H9 (cell line): ENCODE measurements around the gene IL21R. TPM values are rescaled to one million over a fixed set of nuclear protein-coding genes. Genes with fewer than 3 reads are reported as not detected.

Experiments used
- DNase-seq: peaks from one replicate; pipeline ENCODE4 v3.0.0-alpha.2; 2017
- H2AFZ ChIP-seq: one replicate; pipeline ENCODE4 v1.6.1; 2013; ENCODE audit warnings: mild to moderate bottlenecking, low read length, control low read depth, moderate library complexity
- H2AK5ac ChIP-seq: 2 replicates; pipeline ENCODE4 v1.6.1; 2013; ENCODE audit warnings: low read length, control low read depth, mixed read lengths; ENCODE audit not compliant: insufficient read length
- H2BK120ac ChIP-seq: one replicate; pipeline ENCODE4 v1.6.1; 2013; ENCODE audit warnings: low read depth, mild to moderate bottlenecking, low read length, control low read depth, inconsistent platforms; ENCODE audit not compliant: poor library complexity, severe bottlenecking
- H2BK12ac ChIP-seq: 2 replicates; pipeline ENCODE4 v1.6.1; 2013; ENCODE audit warnings: low read length, control low read depth, mixed read lengths, low read depth; ENCODE audit not compliant: insufficient read length
- H2BK15ac ChIP-seq: 2 replicates; pipeline ENCODE4 v1.6.1; 2013; ENCODE audit warnings: low read depth, low read length, control low read depth
- H2BK20ac ChIP-seq: one replicate; pipeline ENCODE4 v1.6.1; 2013; ENCODE audit warnings: low read depth, mild to moderate bottlenecking, low read length, control low read depth, inconsistent platforms; ENCODE audit not compliant: poor library complexity, severe bottlenecking
- H2BK5ac ChIP-seq: 2 replicates; pipeline ENCODE4 v1.6.1; 2013; ENCODE audit warnings: low read length, control low read depth, mixed read lengths; ENCODE audit not compliant: insufficient read length
- H3K14ac ChIP-seq: 2 replicates; pipeline ENCODE4 v1.6.1; 2013; ENCODE audit warnings: low read length, control low read depth; ENCODE audit not compliant: insufficient read depth
- H3K18ac ChIP-seq: 2 replicates; pipeline ENCODE4 v1.6.1; 2013; ENCODE audit warnings: low read depth, mild to moderate bottlenecking, mixed read lengths, low read length, control low read depth; ENCODE audit not compliant: insufficient read length
- H3K23ac ChIP-seq: 2 replicates; pipeline ENCODE4 v1.6.1; 2013; ENCODE audit warnings: low read length, control low read depth, mixed read lengths, low read depth; ENCODE audit not compliant: insufficient read length
- H3K23me2 ChIP-seq: 2 replicates; pipeline ENCODE4 v1.6.1; 2013; ENCODE audit warnings: low read depth, mild to moderate bottlenecking, mixed read lengths, low read length, control low read depth; ENCODE audit not compliant: insufficient read length, poor library complexity, severe bottlenecking
- H3K27ac ChIP-seq: 2 replicates; pipeline ENCODE4 v1.5.1; 2013; ENCODE audit warnings: low read length, control low read depth, mixed read lengths, low read depth; ENCODE audit not compliant: insufficient read length
- H3K27me3 ChIP-seq: 2 replicates; pipeline ENCODE4 v1.6.1; 2013; ENCODE audit warnings: low read length, control low read depth, inconsistent platforms; ENCODE audit not compliant: insufficient read depth
- H3K4ac ChIP-seq: 2 replicates; pipeline ENCODE4 v1.6.1; 2013; ENCODE audit warnings: low read depth, mild to moderate bottlenecking, control low read depth, inconsistent platforms, low read length, moderate library complexity
- H3K4me1 ChIP-seq: 2 replicates; pipeline ENCODE4 v1.6.1; 2013; ENCODE audit warnings: low read length, control low read depth, inconsistent platforms; ENCODE audit not compliant: insufficient read depth
- H3K4me2 ChIP-seq: 2 replicates; pipeline ENCODE4 v1.6.1; 2013; ENCODE audit warnings: low read length, control low read depth, mixed read lengths; ENCODE audit not compliant: insufficient read length, insufficient read depth
- H3K56ac ChIP-seq: 2 replicates; pipeline ENCODE4 v1.6.1; 2013; ENCODE audit warnings: low read depth, mild to moderate bottlenecking, mixed read lengths, low read length, control low read depth; ENCODE audit not compliant: insufficient read length
- H3K79me1 ChIP-seq: 2 replicates; pipeline ENCODE4 v1.6.1; 2013; ENCODE audit warnings: low read depth, mild to moderate bottlenecking, moderate library complexity, low read length, control low read depth, inconsistent platforms; ENCODE audit not compliant: insufficient read depth, poor library complexity, severe bottlenecking
- H3K79me2 ChIP-seq: 2 replicates; pipeline ENCODE4 v1.6.1; 2013; ENCODE audit warnings: low read length, control low read depth, inconsistent platforms; ENCODE audit not compliant: insufficient read depth
- H3K9ac ChIP-seq: 2 replicates; pipeline ENCODE4 v1.6.1; 2013; ENCODE audit warnings: low read length, control low read depth, mixed read lengths; ENCODE audit not compliant: insufficient read length; ENCODE audit errors: extremely low read depth
- H3K9me3 ChIP-seq: one replicate; pipeline ENCODE4 v1.6.1; 2013; ENCODE audit warnings: low read depth, low read length, inconsistent platforms; ENCODE audit not compliant: control insufficient read depth
- H3T11ph ChIP-seq: one replicate; pipeline ENCODE4 v1.6.1; 2013; ENCODE audit warnings: mild to moderate bottlenecking, low read length, control low read depth, inconsistent platforms
- H4K20me1 ChIP-seq: one replicate; pipeline ENCODE4 v1.6.1; 2013; ENCODE audit not compliant: control insufficient read depth, insufficient read length, insufficient read depth
- H4K5ac ChIP-seq: 2 replicates; pipeline ENCODE4 v1.6.1; 2013; ENCODE audit warnings: low read depth, mild to moderate bottlenecking, mixed read lengths, low read length, control low read depth; ENCODE audit not compliant: insufficient read length
- H4K8ac ChIP-seq: replicated peaks from 2 replicates; pipeline ENCODE4 v1.6.1; 2013; ENCODE audit warnings: low read length, control low read depth, mixed read lengths, low read depth; ENCODE audit not compliant: insufficient read length
- H4K91ac ChIP-seq: 2 replicates; pipeline ENCODE4 v1.6.1; 2013; ENCODE audit warnings: low read depth, mild to moderate bottlenecking, moderate library complexity, mixed read lengths, low read length, control low read depth; ENCODE audit not compliant: insufficient read length
- H3K27ac Mint-ChIP-seq, 3 experiments: 2 replicates in 2 of 3; 3 replicates in 1 of 3; pipeline ENCODE4 v1.8.0; 2020 to 2021; ENCODE audit warnings: mixed read lengths in 3 of 3, mild to moderate bottlenecking in 1 of 3, moderate library complexity in 1 of 3
- H3K27me3 Mint-ChIP-seq: 2 replicates; pipeline ENCODE4 v1.8.0; 2021; ENCODE audit warnings: low read depth, mild to moderate bottlenecking, moderate library complexity, mixed read lengths
- H3K36me3 Mint-ChIP-seq, 3 experiments: 2 replicates in 2 of 3; 3 replicates in 1 of 3; pipeline ENCODE4 v1.8.0; 2020 to 2021; ENCODE audit warnings: low read depth in 3 of 3, mixed read lengths in 3 of 3; ENCODE audit not compliant: insufficient read depth in 1 of 3
- H3K4me1 Mint-ChIP-seq, 2 experiments: 2 replicates each; pipeline ENCODE4 v1.8.0; 2020; ENCODE audit warnings: mixed read lengths in 2 of 2
- H3K4me3 Mint-ChIP-seq, 2 experiments: 2 replicates in 1 of 2; 3 replicates in 1 of 2; pipeline ENCODE4 v1.8.0; 2020 to 2021; ENCODE audit warnings: mild to moderate bottlenecking in 2 of 2, mixed read lengths in 2 of 2, moderate library complexity in 1 of 2
- H3K9me3 Mint-ChIP-seq, 2 experiments: 2 replicates in 1 of 2; 3 replicates in 1 of 2; pipeline ENCODE4 v1.8.0; 2020; ENCODE audit warnings: mild to moderate bottlenecking in 2 of 2, mixed read lengths in 2 of 2, moderate library complexity in 1 of 2
- CTCF ChIP-seq: fragments of 200-600 bp; sonication (generic); conservative IDR thresholded peaks from 3 replicates; pipeline ENCODE4 v1.8.0; 2021; ENCODE audit warnings: antibody characterized with exemption, mild to moderate bottlenecking
- WGBS: extraction: QIAGEN DNeasy Blood & Tissue Kit; methylation state at CpG from one replicate; pipeline ENCODE4 v1.1.7; 2013; ENCODE audit warnings: missing lambda C conversion rate, low lambda C conversion rate, mixed read lengths; ENCODE audit not compliant: insufficient read length; ENCODE audit errors: extremely low coverage; 5-methylcytosine and 5-hydroxymethylcytosine counted together
- total RNA-seq: library from RNA; stranded (reverse); gene quantifications from 2 replicates; pipeline ENCODE4 v1.2.1, GENCODE V29; 2021

The IL21R gene
- total RNA-seq, 1 experiment from 2014 or later, result 0.07 TPM

- no peaks in the 10 kb centered on the region for H3K27me3 ChIP-seq
- no peak overlapping the region for H3K56ac ChIP-seq
- no peak overlapping the region for H4K8ac ChIP-seq
- no peak overlapping the region for H4K5ac ChIP-seq
- no peaks in the 10 kb centered on the region for H3K23me2 ChIP-seq
- no peak overlapping the region for H2BK15ac ChIP-seq
- Mint-ChIP-seq H3K4me1 (peaks cover 6% of the 10 kb centered on the region in 2 experiments; a peak in 3 of 4 replicates), H3K27me3 (no peaks in the 10 kb centered on the region; the same call in 1 of the 2 replicates), H3K27ac (no peak overlapping the region), H3K9me3 (peaks cover 2 to 3% of the 10 kb centered on the region in 2 experiments; a peak in 2 of 5 replicates), H3K4me3 (no peak overlapping the region; a peak in 1 of 5 replicates), H3K36me3 (peaks cover 0 to 1% (median 0%) of the 10 kb centered on the region in 3 experiments; a peak in 2 of 7 replicates)
- WGBS, result no CpG with 5 or more reads among the region's 16 CpGs
- no peak overlapping the region for H3K4me2 ChIP-seq
- no peaks in the 10 kb centered on the region for H3K79me2 ChIP-seq
- no peaks in the 10 kb centered on the region for H3K4me1 ChIP-seq
- H3K9ac ChIP-seq, result no peak overlapping the region
- H3K18ac ChIP-seq, result no peak overlapping the region
- no peak for TF ChIP-seq CTCF
- peaks cover 2% of the 10 kb centered on the region for H4K20me1 ChIP-seq
- no peaks in the 10 kb centered on the region for H3K79me1 ChIP-seq
- no peak overlapping the region for H3T11ph ChIP-seq
- no peak overlapping the region for H2AFZ ChIP-seq
- H2BK12ac ChIP-seq, result no peak overlapping the region
- H3K9me3 ChIP-seq, result no peaks in the 10 kb centered on the region
- H3K23ac ChIP-seq, result no peak overlapping the region
- H3K14ac ChIP-seq, result no peak overlapping the region
- H4K91ac ChIP-seq, result no peak overlapping the region
- no peak overlapping the region for H2BK20ac ChIP-seq
- H3K27ac ChIP-seq, result no peak overlapping the region
- no peak overlapping the region for H2AK5ac ChIP-seq
- no peak for DNase-seq
- H2BK5ac ChIP-seq, result no peak overlapping the region
- no peak overlapping the region for H3K4ac ChIP-seq
- no peak overlapping the region for H2BK120ac ChIP-seq
Measured at GRCh38 chr16:27452569-27453493, 50.9 kb downstream of the IL21R start.
